Fibroblast of lung (primary cell): Measurements from ENCODE around the gene FARP1.

Experiments used
- CTCF ChIP-seq, 2 donors: IDR thresholded peaks in 1 of 2; conservative IDR thresholded peaks in 1 of 2; 1 replicate in 1 of 2; 2 replicates in 1 of 2; pipeline ENCODE4 v1.5.1; 2011 to 2012; ENCODE audit warnings: low read length in 2 of 2, control low read depth in 1 of 2, inconsistent platforms in 1 of 2, low read depth in 1 of 2, mild to moderate bottlenecking in 1 of 2
- EZH2 ChIP-seq: IDR thresholded peaks from 2 replicates; pipeline ENCODE4 v1.5.1; 2012; ENCODE audit warnings: low read length, control low read depth, mild to moderate bottlenecking; ENCODE audit errors: missing control alignments

- no peak for TF ChIP-seq CTCF (conservative IDR thresholded peaks at IDR 0.05 in 1 of 2, IDR thresholded peaks at IDR 0.05 in 1 of 2; ENCODE audit: low read depth in 1 of 2, low read length in 2 of 2)
- TF ChIP-seq EZH2 = no peak
These were observed 73.9 kb downstream of the FARP1 start for GRCh38 chr13:98216711-98217285.
